ENCODE measurements around the gene ABCC10. TPM values are rescaled to one million over a fixed set of nuclear protein-coding genes. Genes with fewer than 3 reads are reported as not detected.
"Not testable (repeated sequence)": the region's sequence is repeated elsewhere in the genome, so short reads cannot be mapped to it uniquely, and the experiment has no call there.

Gene ABCC10
- total RNA-seq, 1 donor from 2014 or later = 17.9 TPM

DNA sequence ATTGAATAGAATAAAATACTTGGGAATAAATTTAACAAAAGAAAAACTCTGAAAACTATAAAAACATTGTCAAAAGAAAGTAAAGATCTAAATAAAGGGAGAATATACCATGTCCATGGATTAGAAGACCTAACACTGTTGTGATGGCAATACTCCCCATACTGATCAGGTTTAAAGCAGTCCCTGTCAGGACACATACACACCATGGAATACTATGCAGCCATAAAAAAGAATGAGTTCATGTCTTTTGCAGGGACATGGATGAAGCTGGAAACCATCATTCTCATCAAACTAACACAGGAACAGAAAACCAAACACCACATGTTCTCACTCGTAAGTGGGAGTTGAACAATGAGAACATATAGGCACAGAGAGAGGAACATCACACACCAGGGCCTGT lies 16.6 kb upstream of the ABCC10 start:
- not testable (repeated sequence) for DNase-seq (ENCODE audit: low spot score in 2 of 2); FAIRE-seq

DNA sequence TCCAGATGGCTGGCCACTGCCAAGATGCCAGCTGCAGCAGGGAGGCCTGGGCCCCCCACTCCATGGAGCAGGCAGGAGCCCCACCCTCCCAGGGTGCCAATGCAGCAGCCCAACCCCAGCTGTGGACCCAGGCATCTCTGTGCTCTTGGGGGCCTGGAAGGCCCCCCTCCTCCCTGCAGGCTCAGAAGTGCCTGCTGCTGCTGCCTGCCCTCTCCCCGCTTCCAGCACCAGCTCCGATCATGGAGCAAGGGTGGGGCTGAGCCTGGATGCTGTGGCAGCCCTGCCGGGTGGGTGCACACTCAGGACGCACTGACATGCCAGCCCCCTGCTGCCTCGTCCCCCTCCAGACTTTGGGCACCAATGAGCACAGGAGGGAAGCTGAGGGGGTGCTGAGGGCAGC lies 14.8 kb upstream of the ABCC10 start:
- FAIRE-seq (no peak), DNase-seq (ENCODE audit: low spot score in 2 of 2) (no peak)

- FAIRE-seq = no peak
- DNase-seq (ENCODE audit: low spot score in 2 of 2) = no peak
These were observed 14.3 kb upstream of the ABCC10 start for GRCh38 chr6:43413002-43413401.

- not testable (repeated sequence) for FAIRE-seq
These were observed 12.1 kb upstream of the ABCC10 start for GRCh38 chr6:43415275-43415674.

DNA sequence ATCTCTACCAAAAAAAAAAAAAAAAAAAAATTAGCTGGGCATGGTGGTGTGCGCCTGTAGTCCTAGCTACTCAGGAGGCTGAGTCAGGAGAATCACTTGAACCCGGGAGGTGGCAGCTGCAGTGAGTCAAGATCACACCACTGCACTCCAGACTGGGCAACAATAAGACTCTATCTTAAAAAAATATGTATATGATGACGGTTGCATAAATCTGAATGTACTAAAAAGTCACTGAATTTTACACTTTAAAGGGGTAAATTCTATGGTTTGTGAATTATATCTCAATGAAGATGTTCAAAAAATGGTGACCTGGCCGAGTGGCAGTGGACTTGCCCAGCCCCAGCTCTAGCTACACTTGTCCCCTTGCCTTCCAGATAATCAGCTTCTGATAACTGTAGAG lies 10.4 kb upstream of the ABCC10 start:
- FAIRE-seq (no peak), DNase-seq (ENCODE audit: low spot score in 2 of 2) (no peak)

More at GRCh38 chr6:43415275-43415674, 12.1 kb upstream of the ABCC10 start:
- DNase-seq (ENCODE audit: low spot score in 2 of 2) = not testable (repeated sequence)

GRCh38 chr6:43420012-43420709 lies 7.2 kb upstream of the ABCC10 start:
- FAIRE-seq (no peak), DNase-seq (ENCODE audit: low spot score in 2 of 2) (no peak)

GRCh38 chr6:43421831-43422230 lies 5.5 kb upstream of the ABCC10 start:
- FAIRE-seq (no peak), DNase-seq (ENCODE audit: low spot score in 2 of 2) (no peak)

DNA sequence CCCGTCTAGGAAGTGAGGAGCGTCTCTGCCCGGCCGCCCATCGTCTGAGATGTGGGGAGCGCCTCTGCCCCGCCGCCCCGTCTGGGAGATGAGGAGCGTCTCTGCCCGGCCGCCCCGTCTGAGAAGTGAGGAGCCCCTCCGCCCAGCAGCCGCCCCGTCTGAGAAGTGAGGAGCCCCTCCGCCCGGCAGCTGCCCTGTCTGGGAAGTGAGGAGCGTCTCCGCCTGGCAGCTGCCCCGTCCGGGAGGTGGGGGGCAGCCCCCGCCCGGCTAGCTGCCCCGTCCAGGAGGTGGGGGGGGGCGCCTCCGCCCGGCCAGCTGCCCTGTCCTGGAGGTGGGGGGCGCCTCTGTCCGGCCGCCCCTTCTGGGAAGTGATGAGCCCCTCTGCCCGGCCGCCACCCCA lies 2.3 kb upstream of the ABCC10 start:
- FAIRE-seq = not testable (repeated sequence)

GRCh38 chr6:43426928-43427405 lies 374 bp upstream of the ABCC10 start:
- FAIRE-seq (no peak), DNase-seq (ENCODE audit: low spot score in 2 of 2) (no peak)

More for the DNA sequence above, 2.3 kb upstream of the ABCC10 start:
- not testable (repeated sequence) for DNase-seq (ENCODE audit: low spot score in 2 of 2)

- peak in 1 of 2 donors; percentile 43 for DNase-seq (ENCODE audit: low spot score in 2 of 2)
- no peak for FAIRE-seq
These were observed 800 bp downstream of the ABCC10 start for GRCh38 chr6:43428112-43428570.

DNA sequence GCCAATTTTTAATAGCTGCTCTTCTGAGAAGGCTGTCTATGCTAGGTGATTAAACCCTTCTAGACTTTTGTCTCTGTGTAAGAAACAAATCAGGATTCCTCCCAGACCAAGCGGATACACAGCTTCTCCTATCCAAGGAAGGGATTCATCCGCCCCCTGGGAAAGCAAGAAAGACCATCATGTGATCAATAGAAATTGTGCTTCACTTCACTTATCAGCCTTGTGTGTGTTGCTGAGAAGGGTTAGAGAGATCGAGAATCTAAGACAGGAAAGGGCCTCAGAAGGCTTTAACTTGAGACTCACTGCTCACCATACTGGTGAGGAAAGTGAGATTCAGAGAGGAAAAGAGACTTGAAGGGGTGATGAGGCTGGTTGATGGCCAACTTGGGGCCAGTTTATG lies 1.5 kb downstream of the ABCC10 start:
- no peak for FAIRE-seq
- DNase-seq (ENCODE audit: low spot score in 2 of 2) = no peak

DNA sequence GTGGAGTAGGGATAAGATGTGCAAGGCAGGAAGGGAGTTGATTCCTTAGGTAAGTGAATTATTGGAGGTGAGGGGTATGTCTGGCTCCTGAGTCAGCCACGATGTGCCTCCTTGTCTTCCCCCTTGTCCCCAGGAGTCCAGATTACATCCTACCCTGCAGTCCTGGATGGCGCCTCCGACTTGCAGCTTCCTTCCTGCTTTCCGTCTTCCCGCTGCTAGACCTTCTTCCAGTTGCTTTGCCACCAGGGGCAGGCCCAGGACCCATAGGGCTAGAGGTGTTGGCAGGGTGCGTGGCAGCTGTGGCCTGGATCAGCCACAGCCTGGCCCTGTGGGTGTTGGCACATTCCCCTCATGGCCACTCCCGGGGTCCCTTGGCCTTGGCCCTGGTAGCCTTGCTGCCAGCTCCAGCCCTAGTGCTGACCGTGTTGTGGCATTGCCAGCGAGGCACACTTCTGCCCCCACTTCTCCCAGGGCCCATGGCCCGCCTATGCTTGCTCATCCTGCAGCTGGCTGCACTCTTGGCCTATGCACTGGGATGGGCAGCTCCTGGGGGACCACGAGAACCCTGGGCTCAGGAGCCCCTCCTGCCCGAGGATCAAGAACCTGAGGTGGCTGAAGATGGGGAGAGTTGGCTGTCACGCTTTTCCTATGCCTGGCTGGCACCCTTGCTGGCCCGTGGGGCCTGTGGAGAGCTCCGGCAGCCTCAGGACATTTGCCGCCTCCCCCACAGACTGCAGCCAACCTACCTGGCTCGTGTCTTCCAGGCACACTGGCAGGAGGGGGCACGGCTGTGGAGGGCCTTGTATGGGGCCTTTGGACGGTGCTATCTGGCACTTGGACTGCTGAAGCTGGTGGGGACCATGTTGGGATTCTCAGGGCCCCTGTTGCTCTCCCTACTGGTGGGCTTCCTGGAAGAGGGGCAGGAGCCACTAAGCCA lies 4.9 kb downstream of the ABCC10 start:
- DNase-seq (ENCODE audit: low spot score in 2 of 2) = no peak

DNA sequence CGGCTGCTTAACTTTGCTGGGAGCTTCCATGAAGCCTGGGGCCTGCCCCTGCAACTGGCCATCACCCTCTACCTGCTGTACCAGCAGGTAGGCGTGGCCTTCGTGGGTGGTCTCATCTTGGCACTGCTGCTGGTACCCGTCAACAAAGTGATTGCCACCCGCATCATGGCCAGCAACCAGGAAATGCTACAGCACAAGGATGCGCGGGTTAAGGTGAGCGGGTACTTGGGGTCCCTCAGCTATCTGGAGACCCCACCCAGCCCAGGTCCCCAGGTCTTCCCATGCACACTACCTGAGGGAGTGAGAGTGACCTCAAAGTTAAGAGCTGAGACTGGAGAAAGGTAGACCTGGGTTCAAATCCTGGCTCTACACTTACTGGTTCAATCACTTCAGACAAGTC lies 5.8 kb downstream of the ABCC10 start:
- DNase-seq (ENCODE audit: low spot score in 2 of 2) (no peak), FAIRE-seq (no peak)

More for the DNA sequence above, 4.9 kb downstream of the ABCC10 start:
- no peak for FAIRE-seq

DNA sequence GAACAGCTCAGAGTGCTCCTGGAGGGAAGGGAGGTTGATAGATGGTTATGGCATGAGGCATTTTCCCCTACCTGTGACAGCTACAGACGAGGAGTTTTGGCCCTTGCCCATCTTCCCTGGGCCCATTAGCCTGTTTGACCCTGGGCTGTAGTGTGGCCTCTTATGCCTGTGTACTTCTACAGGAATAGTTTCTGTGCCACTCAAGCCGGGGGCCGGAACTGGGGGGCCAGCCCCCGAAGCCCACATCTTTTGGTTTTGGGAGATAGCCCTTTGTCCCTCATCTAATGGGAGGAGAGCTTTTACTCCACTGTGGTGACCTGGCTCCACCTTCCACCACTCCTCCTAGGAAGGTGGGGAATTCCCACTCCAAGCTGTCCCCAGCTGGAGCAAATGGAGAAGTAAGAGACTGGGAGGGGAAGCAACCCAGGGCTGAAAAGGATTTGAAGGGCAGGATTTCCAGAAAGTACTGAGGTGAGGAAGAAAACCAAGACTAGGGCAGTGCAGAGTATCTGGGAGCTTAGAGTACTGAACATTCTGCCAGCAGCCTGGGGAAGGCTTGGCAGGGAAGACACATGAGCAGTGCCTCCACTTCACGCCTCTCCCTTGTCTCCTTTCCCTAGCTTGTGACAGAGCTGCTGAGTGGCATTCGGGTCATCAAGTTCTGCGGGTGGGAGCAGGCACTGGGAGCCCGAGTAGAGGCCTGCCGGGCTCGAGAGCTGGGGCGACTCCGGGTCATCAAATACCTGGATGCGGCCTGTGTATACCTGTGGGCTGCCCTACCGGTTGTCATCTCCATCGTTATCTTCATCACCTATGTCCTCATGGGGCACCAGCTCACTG lies 6.9 kb downstream of the ABCC10 start:
- no peak for DNase-seq (ENCODE audit: low spot score in 2 of 2)
- FAIRE-seq = no peak

DNA sequence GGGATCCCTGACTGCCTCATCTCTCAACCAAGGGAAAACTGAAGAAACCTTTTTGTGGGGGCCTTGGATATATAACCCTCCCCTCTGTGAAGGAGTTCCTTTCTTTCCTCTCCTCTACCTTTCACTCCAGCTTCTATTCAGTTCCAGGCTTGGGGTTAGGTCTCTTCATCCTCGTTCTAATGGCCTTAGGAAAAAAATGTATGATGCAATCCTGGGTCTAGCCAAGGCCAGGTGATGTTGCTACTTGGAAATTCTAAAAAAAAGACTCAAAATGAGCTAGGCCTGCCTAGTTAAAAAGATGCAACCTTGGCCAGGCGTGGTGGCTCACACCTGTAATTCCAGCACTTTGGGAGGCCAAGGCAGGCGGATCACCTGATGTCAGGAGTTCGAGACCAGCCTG lies 7.6 kb downstream of the ABCC10 start:
- FAIRE-seq (no peak), DNase-seq (ENCODE audit: low spot score in 2 of 2) (no peak)

- FAIRE-seq (no peak), DNase-seq (ENCODE audit: low spot score in 2 of 2) (no peak)
These were observed 8.5 kb downstream of the ABCC10 start for GRCh38 chr6:43435682-43436437.

DNA sequence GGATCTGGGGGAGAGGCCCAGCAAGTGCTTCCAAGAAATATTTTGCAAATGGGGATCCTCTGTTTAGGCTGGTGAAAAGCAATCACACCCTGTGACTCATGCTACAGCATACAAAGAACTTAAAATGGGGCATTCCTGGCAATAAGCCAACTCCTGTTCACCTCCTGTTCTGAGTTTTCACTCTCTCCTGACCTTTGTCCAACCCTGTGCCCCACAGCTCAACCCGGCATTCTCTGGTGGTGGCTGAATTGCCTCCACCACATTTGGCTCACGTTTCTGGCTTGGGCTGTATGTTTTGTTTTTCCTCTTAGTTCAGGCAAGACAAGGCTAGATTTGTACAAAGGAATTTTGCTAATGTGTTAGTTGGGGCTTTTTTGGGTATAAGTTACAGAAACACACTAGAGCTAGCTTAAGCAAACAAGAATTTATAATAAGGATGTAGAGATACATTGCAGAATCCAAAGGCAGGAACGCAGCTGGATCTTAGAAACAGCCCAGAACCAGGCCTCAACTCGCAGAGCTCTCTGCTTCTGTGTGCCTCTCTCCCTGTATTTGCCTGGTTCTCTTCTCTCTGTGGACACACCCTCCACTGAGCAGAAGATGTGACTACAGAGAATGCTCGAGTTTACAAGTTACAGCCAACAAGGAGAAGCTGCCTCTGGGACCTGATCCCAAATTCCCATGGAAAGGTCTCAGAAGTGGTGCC lies 9.4 kb downstream of the ABCC10 start:
- DNase-seq (ENCODE audit: low spot score in 2 of 2) (no peak), FAIRE-seq (no peak)

DNA sequence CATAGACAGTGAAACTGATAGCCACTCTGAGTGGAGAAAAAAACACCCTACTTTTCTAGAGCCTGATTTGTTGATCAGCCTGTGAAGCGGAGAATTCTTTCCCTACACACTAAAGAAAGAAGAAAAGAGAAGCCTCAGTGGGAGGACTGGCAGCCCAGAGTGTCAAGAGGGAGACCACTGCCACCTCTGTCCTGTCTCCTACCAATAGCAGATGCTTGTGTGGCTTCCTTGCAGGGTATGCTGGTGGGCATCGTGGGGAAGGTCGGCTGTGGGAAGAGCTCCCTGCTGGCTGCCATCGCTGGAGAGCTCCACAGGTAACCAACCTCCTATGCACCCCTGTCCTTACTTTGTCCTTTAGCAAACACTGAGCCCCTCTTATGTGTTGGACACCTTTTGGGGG lies 10.4 kb downstream of the ABCC10 start:
- FAIRE-seq = no peak
- DNase-seq (ENCODE audit: low spot score in 2 of 2) = no peak

DNA sequence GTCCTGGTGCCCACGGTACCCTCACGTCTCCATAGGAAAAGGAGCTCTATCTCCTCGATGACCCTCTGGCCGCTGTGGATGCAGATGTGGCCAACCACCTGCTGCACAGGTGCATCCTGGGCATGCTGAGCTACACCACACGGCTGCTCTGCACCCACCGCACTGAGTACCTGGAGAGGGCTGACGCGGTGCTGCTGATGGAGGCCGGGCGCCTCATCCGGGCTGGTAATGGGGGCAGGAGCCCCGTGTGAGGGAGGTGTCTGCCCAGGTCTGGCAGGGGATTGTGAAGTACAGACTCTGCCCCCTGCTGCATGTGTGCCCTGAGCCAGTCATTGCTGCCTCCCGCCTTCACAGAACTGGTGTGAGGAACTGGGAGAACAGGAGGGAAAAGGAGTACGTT lies 15.6 kb downstream of the ABCC10 start:
- DNase-seq (ENCODE audit: low spot score in 2 of 2) = no peak
- FAIRE-seq = no peak
